Nucleus accumbens (tissue), 56 donors: ENCODE measurements around the gene RASGEF1B.

Experiments used
- DNase-seq, 56 donors: peaks; one replicate each; lab custom pipeline; 2025; lab: John Stamatoyannopoulos, UW

Gene RASGEF1B

DNA sequence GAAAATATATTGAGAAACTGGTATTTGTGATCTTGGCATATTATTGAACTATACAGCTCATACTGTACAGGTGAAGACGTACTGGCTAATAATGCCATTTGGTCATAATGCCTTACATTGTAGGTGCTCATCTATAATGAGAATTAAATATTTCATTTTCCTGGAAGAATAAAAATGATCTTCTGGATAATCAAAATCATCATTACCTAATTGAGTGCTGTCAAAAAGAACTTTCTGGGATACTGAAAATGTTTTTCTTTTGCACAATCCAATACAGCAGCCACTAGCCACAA lies 4.1 kb downstream of the RASGEF1B start:
- no peak for DNase-seq

- peak in 36 of 56 donors; percentile 3 to 88 (median 35) for DNase-seq
These were observed 4.7 kb downstream of the RASGEF1B start for GRCh38 chr4:81466841-81467671.

DNA sequence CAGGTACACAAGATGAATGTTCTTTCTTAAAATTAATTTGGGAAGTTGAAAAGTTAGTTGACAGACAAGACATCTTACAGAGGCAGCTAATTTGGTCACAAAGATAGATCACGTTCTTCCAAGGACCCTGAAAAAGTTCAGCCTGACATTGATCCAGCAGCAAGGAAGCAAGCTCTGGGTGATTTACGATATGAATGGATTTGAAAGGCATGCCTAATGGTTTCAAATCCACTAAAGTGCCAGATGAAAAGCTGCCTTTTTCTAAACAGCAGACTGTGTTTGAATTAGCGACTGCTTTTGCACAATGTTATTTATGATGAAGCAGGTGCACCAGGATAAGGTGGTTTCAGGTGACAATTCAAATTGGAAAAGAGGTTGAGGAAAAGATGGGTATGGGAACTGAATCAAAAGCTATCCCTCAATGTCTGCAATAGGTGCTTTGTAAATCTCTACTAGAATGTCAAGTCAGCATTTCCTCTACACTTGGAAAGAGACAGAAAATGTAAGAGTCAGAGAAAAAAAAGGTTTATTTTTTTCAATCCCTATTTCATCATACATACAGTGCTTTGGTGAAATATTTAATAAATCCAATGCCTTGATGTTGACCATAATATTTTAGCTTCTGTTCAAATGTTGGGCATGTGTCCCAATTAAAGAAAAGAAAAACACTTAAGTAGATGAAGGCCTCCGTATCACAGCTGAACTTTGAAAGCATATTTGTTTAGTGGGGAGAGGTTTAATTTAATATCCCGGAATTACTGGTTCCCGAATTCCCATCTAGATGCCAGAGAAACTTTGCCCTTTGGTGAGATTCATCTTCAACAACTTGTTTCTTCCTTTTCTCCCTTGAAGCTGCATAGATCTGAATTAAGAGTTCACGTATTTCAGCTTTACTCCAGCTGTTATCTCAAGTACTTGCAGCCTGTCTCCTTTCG lies 6.0 kb downstream of the RASGEF1B start:
- no peak for DNase-seq

- no peak for DNase-seq
These were observed 10.9 kb downstream of the RASGEF1B start for GRCh38 chr4:81460834-81461233.

GRCh38 chr4:81460191-81460701 lies 11.5 kb downstream of the RASGEF1B start:
- DNase-seq = peak in 12 of 56 donors; percentile 10 to 41 (median 22)

DNA sequence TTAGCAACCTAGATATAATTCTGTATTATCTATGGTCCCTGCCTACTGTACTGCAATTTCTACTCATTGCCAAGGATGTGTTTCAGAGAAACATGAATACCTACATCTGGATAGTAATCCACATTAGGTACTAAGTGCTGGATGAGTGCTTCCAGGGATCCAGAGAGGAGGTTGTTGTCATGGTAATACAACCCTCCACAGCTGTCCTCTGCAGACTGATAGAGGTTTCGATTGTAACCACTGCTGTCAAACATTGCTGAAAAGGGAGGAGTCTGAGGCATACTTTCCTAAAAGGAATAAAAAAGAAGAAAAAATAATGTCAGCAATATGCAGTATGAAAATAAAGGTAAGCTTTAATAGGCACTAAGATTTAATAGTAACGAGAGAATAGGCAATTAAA lies 12.5 kb downstream of the RASGEF1B start:
- no peak for DNase-seq

GRCh38 chr4:81457921-81458520 lies 13.7 kb downstream of the RASGEF1B start:
- DNase-seq = no peak

DNA sequence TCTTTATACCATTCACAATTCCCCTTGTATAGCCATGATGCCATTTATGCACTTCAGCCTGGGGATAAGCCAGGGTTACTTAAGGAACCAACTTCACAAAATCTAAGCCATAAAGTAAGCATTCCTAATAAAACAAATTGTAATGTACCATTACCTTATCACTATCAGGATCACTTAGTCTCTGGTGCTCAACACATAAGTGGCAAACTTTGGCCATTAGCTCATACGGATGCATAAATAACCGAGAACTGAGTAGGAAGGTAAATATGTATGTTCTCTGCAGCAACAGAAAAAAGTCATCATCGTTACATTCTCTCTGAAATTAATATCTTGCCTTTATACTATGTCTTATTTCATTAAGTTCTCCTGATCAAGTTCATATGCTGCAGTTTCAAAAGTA lies 14.4 kb downstream of the RASGEF1B start:
- no peak for DNase-seq

- no peak for DNase-seq
These were observed 15.8 kb downstream of the RASGEF1B start for GRCh38 chr4:81455897-81456296.

GRCh38 chr4:81454948-81455347 lies 16.8 kb downstream of the RASGEF1B start:
- DNase-seq = no peak

- no peak for DNase-seq
These were observed 17.2 kb downstream of the RASGEF1B start for GRCh38 chr4:81454499-81454898.

DNA sequence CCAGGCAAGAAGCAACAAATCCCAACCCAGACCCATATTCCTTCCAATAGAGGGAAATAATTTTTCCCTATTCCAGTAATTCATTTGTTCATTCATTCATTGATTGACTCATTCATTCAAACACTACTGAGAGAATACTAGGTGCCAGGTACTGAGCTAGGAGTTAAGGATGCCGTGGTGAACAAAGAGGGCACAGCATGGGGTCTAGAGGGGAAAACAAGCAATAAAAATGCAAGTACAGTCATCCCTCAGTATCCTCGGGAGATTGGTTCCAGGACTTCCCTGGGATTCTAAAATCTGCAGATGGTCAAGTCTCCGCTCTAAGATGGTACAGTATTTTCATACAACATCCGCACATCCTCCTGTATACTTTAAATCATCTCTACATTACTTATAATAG lies 18.7 kb downstream of the RASGEF1B start:
- no peak for DNase-seq

- DNase-seq = no peak
These were observed 19.2 kb downstream of the RASGEF1B start for GRCh38 chr4:81452452-81453006.

DNA sequence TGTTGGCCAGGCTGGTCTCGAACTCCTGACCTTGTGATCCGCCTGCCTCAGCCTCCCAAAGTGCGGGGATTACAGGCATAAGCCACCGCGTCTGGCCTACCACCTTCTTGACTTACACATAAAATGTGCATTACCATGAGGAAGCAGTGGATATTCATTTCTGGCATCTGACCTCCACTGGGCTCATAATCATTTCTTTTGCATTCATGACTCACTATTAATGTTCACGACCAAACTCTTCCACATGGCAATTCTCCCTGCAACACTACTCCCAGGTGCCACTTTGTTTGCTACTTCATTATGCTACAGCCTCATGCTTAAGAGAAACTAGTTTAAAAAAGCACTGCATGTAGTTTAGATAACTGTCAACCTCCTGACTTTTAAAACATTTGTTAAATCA lies 22.7 kb downstream of the RASGEF1B start:
- no peak for DNase-seq

DNA sequence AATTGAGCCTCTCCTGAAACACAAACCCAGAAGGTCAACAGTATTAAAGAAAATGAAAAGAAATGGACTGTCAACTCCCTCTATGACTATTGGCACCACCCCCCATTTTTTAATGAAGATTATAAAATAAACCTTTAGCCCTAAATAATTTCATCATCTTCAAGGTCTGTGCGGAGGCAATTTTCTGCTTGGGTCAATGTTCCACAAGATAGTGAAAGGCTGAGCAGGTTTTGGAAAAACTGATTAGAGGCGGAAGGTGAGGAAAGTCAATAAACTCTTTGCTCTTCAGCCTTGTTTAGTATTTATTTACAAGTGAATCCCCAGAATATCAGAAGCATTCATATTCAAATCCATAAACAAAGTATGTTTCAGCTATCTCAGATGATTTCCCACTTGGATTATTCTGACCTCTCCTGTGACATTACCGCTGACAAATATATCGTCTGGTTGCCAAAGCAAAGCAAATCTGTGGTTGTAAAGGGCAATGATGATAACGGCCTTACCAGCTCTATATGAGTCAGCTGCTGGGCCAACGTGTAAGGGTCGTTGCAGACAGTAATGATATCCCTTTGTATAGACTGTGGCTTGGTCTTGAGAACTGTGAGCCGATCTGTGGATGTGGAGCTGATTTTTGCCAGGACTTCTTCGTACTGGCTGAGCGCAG lies 24.0 kb downstream of the RASGEF1B start:
- no peak for DNase-seq

- no peak for DNase-seq
These were observed 25.1 kb downstream of the RASGEF1B start for GRCh38 chr4:81446634-81447033.

DNA sequence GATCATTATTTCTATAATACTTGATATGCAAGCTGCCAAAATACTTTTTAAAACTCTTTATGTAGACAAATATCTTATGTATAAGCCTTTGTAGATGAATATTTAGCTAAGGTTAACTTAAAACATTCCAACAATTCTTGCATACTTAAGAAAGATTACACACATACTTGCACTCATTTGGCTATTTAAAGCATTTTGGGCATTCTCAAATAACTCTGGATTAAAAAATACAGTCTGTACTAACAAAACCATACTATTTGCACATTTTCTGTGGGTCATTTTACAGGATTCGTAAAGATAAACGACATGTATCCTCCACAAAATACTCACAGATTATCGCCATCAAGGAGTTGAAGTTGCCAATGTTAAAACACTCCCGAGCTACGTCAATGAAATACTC lies 26.5 kb downstream of the RASGEF1B start:
- no peak for DNase-seq

- DNase-seq = no peak
These were observed 29.1 kb downstream of the RASGEF1B start for GRCh38 chr4:81442484-81443085.

- no peak for DNase-seq
These were observed 30.8 kb downstream of the RASGEF1B start for GRCh38 chr4:81440949-81441348.
